AG04449 (cell line): ENCODE data around the gene SLIT3.

Experiments used
- CTCF ChIA-PET: fragments of 350-600 bp; formaldehyde crosslinking; extraction: SDS; loops from one replicate; lab custom pipeline; 2021; ENCODE audit warnings: antibody characterized with exemption; lab: Yijun Ruan, JAX
- POLR2A ChIA-PET: fragments of 400-600, 350-600 bp; formaldehyde crosslinking; extraction: SDS; loops from one replicate; lab custom pipeline; 2020; ENCODE audit warnings: antibody characterized with exemption, inconsistent platforms; lab: Yijun Ruan, JAX
- DNase-seq: peaks from one replicate; pipeline ENCODE4 v3.0.0-alpha.2; 2010; ENCODE audit warnings: low read depth, low spot score
- H3K4me3 ChIP-seq: 2 replicates; pipeline ENCODE4 v1.5.1; 2011; ENCODE audit warnings: low read depth, mild to moderate bottlenecking, control low read depth, low read length
- CTCF ChIP-seq: IDR thresholded peaks from one replicate; pipeline ENCODE4 v1.5.1; 2011; ENCODE audit warnings: mild to moderate bottlenecking, moderate library complexity, low read length, control low read depth, inconsistent platforms; ENCODE audit not compliant: insufficient read depth; ENCODE audit errors: missing control alignments

Gene SLIT3

GRCh38 chr5:168869615-168870227 lies 431.2 kb downstream of the SLIT3 start:
- POLR2A ChIA-PET = no interaction called here
- DNase-seq = peak; percentile 44
- no peak overlapping the region for H3K4me3 ChIP-seq
- TF ChIP-seq CTCF = no peak
- CTCF ChIA-PET = interaction anchor here (1.4 to 1.6 kb wide), 2 partner anchors 9 to 10 kb away, joined by 4 read pairs; no protein-coding TSS in a partner anchor

GRCh38 chr5:168867241-168867640 lies 433.7 kb downstream of the SLIT3 start:
- no peak for DNase-seq
- no peak for TF ChIP-seq CTCF
- POLR2A ChIA-PET = no interaction called here
- CTCF ChIA-PET = interaction anchor here (1.4 kb wide), 1 partner anchor 10 kb away, joined by 4 read pairs; no protein-coding TSS in a partner anchor
- H3K4me3 ChIP-seq = no peak overlapping the region

DNA sequence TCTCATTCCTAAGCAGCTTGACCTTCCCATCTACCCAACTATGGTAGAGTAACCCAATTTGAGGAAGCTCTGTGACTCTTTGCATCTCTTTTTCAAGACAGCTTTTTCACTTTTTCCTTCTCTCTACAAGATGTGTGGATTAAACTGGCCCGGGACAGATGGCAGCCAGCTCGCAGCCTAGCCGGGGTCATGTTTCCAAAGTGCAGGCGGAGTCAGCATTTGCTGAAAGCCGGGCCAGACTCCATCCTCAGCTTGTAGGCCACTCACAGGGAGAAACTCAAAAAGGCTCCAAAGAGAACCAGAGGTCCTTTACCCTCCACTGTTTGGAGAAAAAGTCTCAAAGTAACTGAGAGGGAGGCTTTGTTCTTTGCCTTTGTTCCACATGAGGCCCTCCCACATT lies 435.0 kb downstream of the SLIT3 start:
- no peak for DNase-seq
- TF ChIP-seq CTCF = no peak
- ChIA-PET CTCF (interaction anchor here (1.4 kb wide), 1 partner anchor 12 kb away, joined by 4 read pairs; no protein-coding TSS in a partner anchor), POLR2A (no interaction called here)
- no peak overlapping the region for H3K4me3 ChIP-seq

DNA sequence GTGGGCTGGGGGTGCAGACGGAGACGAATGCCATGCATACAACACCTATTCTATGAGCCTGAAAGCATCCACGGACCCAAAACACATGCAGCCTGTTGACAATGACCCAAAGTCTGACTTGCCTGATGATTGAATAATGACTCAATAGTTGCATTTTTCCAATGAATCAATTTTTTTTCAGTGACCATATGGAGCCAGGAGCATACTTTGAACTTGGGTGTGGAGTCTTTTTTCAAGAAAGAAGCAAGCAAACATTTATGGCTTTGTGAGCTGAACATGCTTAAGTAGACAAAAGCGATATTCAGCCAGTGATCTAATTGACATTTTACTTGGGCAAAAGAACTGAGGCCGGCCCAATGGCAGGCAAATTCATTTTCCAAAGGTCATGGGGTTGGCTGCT lies 437.9 kb downstream of the SLIT3 start:
- POLR2A ChIA-PET = no interaction called here
- H3K4me3 ChIP-seq = no peak overlapping the region
- CTCF ChIA-PET = no interaction called here
- no peak for TF ChIP-seq CTCF
- DNase-seq = no peak

DNA sequence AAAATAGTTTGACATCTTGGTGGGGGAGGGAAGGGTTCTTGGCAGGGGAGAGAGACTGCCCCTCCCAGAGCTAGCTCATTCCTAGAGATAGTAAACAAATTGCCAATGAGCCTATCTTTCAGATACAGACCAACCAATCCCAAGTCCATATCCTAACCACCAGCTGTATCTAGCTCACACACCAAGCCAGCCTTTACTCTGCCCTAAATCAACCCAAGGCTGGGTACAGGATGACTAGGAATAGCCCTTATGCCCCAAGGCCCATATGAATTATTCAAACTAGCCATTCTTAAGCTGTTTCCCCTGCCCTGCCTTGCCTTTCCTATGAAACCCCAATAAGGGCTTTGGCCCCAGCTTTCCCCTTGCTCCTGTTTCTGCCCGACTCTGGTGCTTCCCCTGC lies 440.4 kb downstream of the SLIT3 start:
- POLR2A ChIA-PET = no interaction called here
- no peak overlapping the region for H3K4me3 ChIP-seq
- TF ChIP-seq CTCF = no peak
- CTCF ChIA-PET = no interaction called here
- DNase-seq = no peak

- no peak for DNase-seq
- H3K4me3 ChIP-seq = no peak overlapping the region
- TF ChIP-seq CTCF = no peak
- POLR2A ChIA-PET = no interaction called here
- CTCF ChIA-PET = interaction anchor here (1.3 kb wide), 1 partner anchor 9 kb away, joined by 4 read pairs; no protein-coding TSS in a partner anchor
Observed at GRCh38 chr5:168860081-168860480, 440.9 kb downstream of the SLIT3 start.
